Common myeloid progenitor, CD34-positive (primary cell): ENCODE results near the gene GALNT6.
A peak's percentile ranks its signal among the peaks of the same experiment; 100 is the strongest.

Experiments used
- CTCF ChIA-PET: fragments of 350-600 bp; sonication (Branson Sonifier 250); formaldehyde crosslinking; loops from one replicate; lab custom pipeline; 2021; ENCODE audit warnings: antibody characterized with exemption; lab: Charles Lee
- POLR2A ChIA-PET: fragments of 350-600 bp; sonication (Branson Sonifier 250); formaldehyde crosslinking; loops from one replicate; lab custom pipeline; 2021; ENCODE audit warnings: antibody characterized with exemption; lab: Charles Lee
- DNase-seq, 3 donors: peaks; one replicate each; pipeline versions ENCODE4 v3.0.0 to v3.0.0-alpha.2; 2013
- H3K27ac ChIP-seq, 2 experiments: 1 replicate in 1 of 2; 2 replicates in 1 of 2; pipeline ENCODE4 v1.7.0; 2013; ENCODE audit warnings: inconsistent platforms in 2 of 2, low read length in 2 of 2, mild to moderate bottlenecking in 2 of 2, low read depth in 1 of 2, moderate library complexity in 1 of 2; ENCODE audit not compliant: severe bottlenecking in 2 of 2, insufficient read depth in 1 of 2, poor library complexity in 1 of 2
- H3K27me3 ChIP-seq, 5 experiments: replicated peaks in 2 of 5; 1 replicate in 3 of 5; 2 replicates in 2 of 5; pipeline versions ENCODE4 v1.6.1 to v1.7.0; 2013; ENCODE audit warnings: low read length in 4 of 5, mild to moderate bottlenecking in 2 of 5, moderate library complexity in 2 of 5, inconsistent platforms in 1 of 5; ENCODE audit not compliant: insufficient read depth in 5 of 5, control insufficient read depth in 4 of 5
- H3K36me3 ChIP-seq, 4 experiments: 1 replicate in 2 of 4; 2 replicates in 2 of 4; pipeline versions ENCODE4 v1.6.1 to v1.7.0; 2013; ENCODE audit warnings: low read length in 3 of 4, control low read depth in 1 of 4, mild to moderate bottlenecking in 1 of 4; ENCODE audit not compliant: control insufficient read depth in 4 of 4, insufficient read depth in 4 of 4
- H3K4me1 ChIP-seq, 4 experiments: 1 replicate in 3 of 4; 2 replicates in 1 of 4; pipeline versions ENCODE4 v1.6.1 to v1.7.1; 2013; ENCODE audit warnings: low read length in 3 of 4, mild to moderate bottlenecking in 3 of 4, control low read depth in 1 of 4, inconsistent platforms in 1 of 4, moderate library complexity in 1 of 4; ENCODE audit not compliant: control insufficient read depth in 4 of 4, insufficient read depth in 4 of 4; ENCODE audit errors: control extremely low read depth in 1 of 4
- H3K4me3 ChIP-seq, 7 experiments: 1 replicate in 4 of 7; 2 replicates in 3 of 7; pipeline versions ENCODE4 v1.5.1 to v1.7.0; 2013; ENCODE audit warnings: mild to moderate bottlenecking in 7 of 7, low read length in 6 of 7, moderate library complexity in 6 of 7, inconsistent platforms in 2 of 7, low read depth in 2 of 7, control low read depth in 1 of 7; ENCODE audit not compliant: insufficient read depth in 4 of 7, control insufficient read depth in 1 of 7; ENCODE audit errors: extremely low read depth in 1 of 7
- H3K9me3 ChIP-seq, 5 experiments: 1 replicate in 4 of 5; 2 replicates in 1 of 5; pipeline versions ENCODE4 v1.6.1 to v1.7.1; 2013; ENCODE audit warnings: low read length in 4 of 5, mild to moderate bottlenecking in 2 of 5, inconsistent platforms in 1 of 5, low read depth in 1 of 5, moderate library complexity in 1 of 5; ENCODE audit not compliant: control insufficient read depth in 4 of 5, insufficient read depth in 2 of 5; ENCODE audit errors: control extremely low read depth in 1 of 5
- WGBS: methylation state at CpG from one replicate; pipeline ENCODE4 v1.1.5; 2013; ENCODE audit not compliant: insufficient coverage; 5-methylcytosine and 5-hydroxymethylcytosine counted together

The GALNT6 gene

DNA sequence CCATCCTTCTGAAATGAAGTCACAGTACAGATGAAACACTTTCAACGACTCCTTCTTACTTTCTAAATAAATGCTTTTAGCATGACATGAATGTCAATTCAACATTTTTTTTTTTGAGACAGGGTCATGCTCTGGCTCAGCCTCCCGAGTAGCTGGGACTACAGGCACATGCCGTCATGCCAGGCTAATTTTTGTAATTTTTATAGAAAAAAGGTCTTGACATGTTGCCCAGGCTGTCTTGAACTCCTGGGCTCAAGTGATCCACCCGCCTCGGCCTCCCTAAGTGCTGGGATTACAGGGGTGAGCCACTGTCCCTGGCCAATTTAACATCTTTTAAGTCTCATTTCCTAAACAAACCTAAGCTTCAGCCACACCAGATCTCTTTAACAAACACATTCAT is 16.4 kb downstream of the GALNT6 start:
- CTCF ChIA-PET: interaction anchor here (0.6 to 4.5 kb wide), 6 partner anchors 8 to 48 kb away, joined by 3 to 33 read pairs (median 4); no protein-coding TSS in a partner anchor
- DNase-seq: no peak
- Histone ChIP-seq H3K36me3 (peaks cover 8 to 52% (median 25%) of the 10 kb centered on the region in 4 experiments), H3K4me3 (no peak overlapping the region), H3K27me3 (no peaks in the 10 kb centered on the region), H3K27ac (no peak overlapping the region), H3K9me3 (peaks cover 0 to 2% (median 0%) of the 10 kb centered on the region in 5 experiments), H3K4me1 (peaks cover 9 to 38% (median 25%) of the 10 kb centered on the region in 4 experiments)
- POLR2A ChIA-PET: no interaction called here
- WGBS: 100% methylated on average over 3 of the region's 5 CpGs

- peaks cover 11 to 41% (median 30%) of the 10 kb centered on the region in 4 experiments for H3K4me1 ChIP-seq
- ChIA-PET POLR2A (interaction anchor here (0.6 kb wide), 1 partner anchor 801 kb away, joined by 3 read pairs; no protein-coding TSS in a partner anchor), CTCF (interaction anchor here (0.6 to 4.5 kb wide), 6 partner anchors 8 to 461 kb away, joined by 3 to 33 read pairs (median 4); no protein-coding TSS in a partner anchor)
- WGBS: 95% methylated on average over 2 of the region's 2 CpGs
- H3K27me3 ChIP-seq: no peaks in the 10 kb centered on the region
- no peak overlapping the region for H3K4me3 ChIP-seq
- peaks cover 6 to 48% (median 22%) of the 10 kb centered on the region in 4 experiments for H3K36me3 ChIP-seq
- H3K9me3 ChIP-seq: peaks cover 0 to 2% (median 0%) of the 10 kb centered on the region in 5 experiments
- no peak for DNase-seq
- no peak overlapping the region for H3K27ac ChIP-seq
Measured at GRCh38 chr12:51374361-51374760, 16.8 kb downstream of the GALNT6 start.

GRCh38 chr12:51373187-51373586 is 18.0 kb downstream of the GALNT6 start:
- Histone ChIP-seq H3K27ac (no peak overlapping the region), H3K36me3 (peaks cover 6 to 37% (median 20%) of the 10 kb centered on the region in 4 experiments), H3K27me3 (no peaks in the 10 kb centered on the region), H3K4me3 (no peak overlapping the region), H3K4me1 (peaks cover 11 to 48% (median 31%) of the 10 kb centered on the region in 4 experiments), H3K9me3 (peaks cover 0 to 2% (median 0%) of the 10 kb centered on the region in 5 experiments)
- peak in 2 of 3 donors; percentile 62 to 64 for DNase-seq
- ChIA-PET CTCF (interaction anchor here (1.4 to 4.5 kb wide), 4 partner anchors 10 to 47 kb away, joined by 3 to 33 read pairs (median 14); no protein-coding TSS in a partner anchor), POLR2A (no interaction called here)
- 33% methylated on average over 3 of the region's 3 CpGs for WGBS

DNA sequence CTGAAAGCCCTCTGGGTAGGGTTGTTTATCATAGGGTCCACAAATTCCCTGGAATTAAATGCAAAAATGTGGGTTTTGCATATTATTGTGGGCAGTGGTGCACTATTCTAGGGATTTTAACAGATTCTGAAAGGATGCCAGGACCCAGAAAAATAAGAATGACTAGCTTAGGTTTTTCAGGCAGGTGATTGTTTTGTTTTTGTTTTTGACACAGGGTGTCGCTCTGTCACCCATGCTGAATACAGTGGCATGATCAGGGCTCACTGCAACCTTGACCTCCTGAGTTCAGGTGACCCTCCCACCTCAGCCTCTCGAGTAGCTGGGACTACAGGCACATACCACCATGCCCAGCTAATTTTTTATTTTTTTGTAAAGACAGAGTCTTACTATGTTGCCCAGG is 19.2 kb downstream of the GALNT6 start:
- H3K4me3 ChIP-seq: no peak overlapping the region
- ChIA-PET POLR2A (interaction anchor here (0.6 kb wide), 1 partner anchor 11 kb away, joined by 5 read pairs; no protein-coding TSS in a partner anchor), CTCF (interaction anchor here (0.6 to 4.5 kb wide), 6 partner anchors 9 to 49 kb away, joined by 3 to 33 read pairs (median 4); no protein-coding TSS in a partner anchor)
- no peak overlapping the region for H3K27ac ChIP-seq
- no peak for DNase-seq
- peaks cover 0 to 2% (median 0%) of the 10 kb centered on the region in 5 experiments for H3K9me3 ChIP-seq
- no peaks in the 10 kb centered on the region for H3K27me3 ChIP-seq
- H3K36me3 ChIP-seq: peaks cover 6 to 30% (median 17%) of the 10 kb centered on the region in 4 experiments
- H3K4me1 ChIP-seq: peaks cover 13 to 56% (median 38%) of the 10 kb centered on the region in 4 experiments
- 90% methylated on average over 2 of the region's 2 CpGs for WGBS

DNA sequence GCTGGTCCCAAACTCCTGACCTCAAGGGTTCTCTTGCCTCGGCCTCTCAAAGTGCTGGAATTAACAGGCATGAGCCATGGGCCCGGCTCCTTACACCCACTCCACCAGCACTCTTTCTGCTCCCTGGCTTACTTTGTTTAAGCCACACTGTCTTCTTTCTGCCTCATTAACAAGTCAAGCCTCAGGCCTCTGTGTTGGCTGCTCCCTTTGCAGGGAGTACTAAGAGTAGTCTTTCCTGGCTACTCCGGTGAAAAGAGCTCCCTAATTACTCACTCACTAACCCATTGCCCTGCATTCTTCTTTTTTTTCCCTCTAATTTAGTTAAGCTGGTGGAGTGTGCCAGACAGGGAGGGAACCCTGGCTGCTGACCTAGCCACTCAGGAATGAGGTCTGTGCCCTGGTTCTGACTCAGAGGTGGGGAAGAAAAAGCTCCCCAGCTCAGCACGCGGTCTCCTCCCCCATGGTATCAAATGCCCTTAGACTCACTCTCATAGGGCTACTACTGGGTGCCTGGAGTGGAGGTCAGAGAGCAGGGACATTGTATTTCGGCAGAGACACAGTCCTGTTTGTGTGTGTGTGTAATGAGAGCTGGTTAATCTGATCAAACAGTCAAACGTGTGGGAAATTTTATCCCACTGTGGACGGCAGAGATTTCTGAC is 19.8 kb downstream of the GALNT6 start:
- CTCF ChIA-PET: interaction anchor here (0.6 to 4.5 kb wide), 6 partner anchors 9 to 49 kb away, joined by 3 to 33 read pairs (median 4); no protein-coding TSS in a partner anchor
- H3K4me3 ChIP-seq: no peak overlapping the region
- no peak for DNase-seq
- peaks cover 0 to 2% (median 0%) of the 10 kb centered on the region in 5 experiments for H3K9me3 ChIP-seq
- 100% methylated on average over 5 of the region's 8 CpGs for WGBS
- POLR2A ChIA-PET: interaction anchor here (0.6 kb wide), 1 partner anchor 10 kb away, joined by 5 read pairs; no protein-coding TSS in a partner anchor
- H3K36me3 ChIP-seq: peaks cover 6 to 25% (median 15%) of the 10 kb centered on the region in 4 experiments
- no peaks in the 10 kb centered on the region for H3K27me3 ChIP-seq
- H3K4me1 ChIP-seq: peaks cover 13 to 56% (median 38%) of the 10 kb centered on the region in 4 experiments
- H3K27ac ChIP-seq: no peak overlapping the region

DNA sequence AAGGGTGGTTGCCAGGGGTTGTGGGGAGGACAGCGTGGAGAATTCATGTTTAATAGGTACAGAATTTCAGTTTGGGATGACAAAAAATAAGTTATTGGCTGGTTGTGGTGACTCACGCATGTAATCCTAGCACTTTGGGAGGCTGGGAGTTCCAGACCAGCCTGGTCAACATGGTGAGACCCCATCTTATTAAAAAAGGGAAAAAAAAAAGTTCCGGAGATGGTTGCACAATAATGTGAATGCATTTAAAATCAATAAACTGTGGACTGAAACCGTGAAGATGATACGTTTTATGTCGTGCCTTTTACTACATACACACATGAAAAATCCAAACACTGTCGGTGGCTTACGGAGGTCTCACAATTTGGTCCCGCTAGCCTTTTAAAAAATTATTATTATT is 20.5 kb downstream of the GALNT6 start:
- Histone ChIP-seq H3K36me3 (peaks cover 4 to 22% (median 15%) of the 10 kb centered on the region in 4 experiments), H3K4me3 (no peak overlapping the region), H3K4me1 (peaks cover 13 to 56% (median 38%) of the 10 kb centered on the region in 4 experiments), H3K27me3 (no peaks in the 10 kb centered on the region), H3K9me3 (peaks cover 0 to 2% (median 0%) of the 10 kb centered on the region in 5 experiments), H3K27ac (no peak overlapping the region)
- DNase-seq: no peak
- CTCF ChIA-PET: interaction anchor here (1.3 to 4.5 kb wide), 4 partner anchors 10 to 50 kb away, joined by 4 to 33 read pairs (median 14); no protein-coding TSS in a partner anchor
- POLR2A ChIA-PET: no interaction called here
- WGBS: 100% methylated on average over 1 of the region's 9 CpGs
